Measurements from ENCODE around the gene NDEL1. TPM values are rescaled to one million over a fixed set of nuclear protein-coding genes. Genes with fewer than 3 reads are reported as not detected.

NDEL1 gene
- total and polyA plus RNA-seq, 9 of the 15 experiments (the other 6 are each of a cell fraction or from before 2014, with no cell fraction given): 0.86 to 30.5 (median 22.7) TPM

DNA sequence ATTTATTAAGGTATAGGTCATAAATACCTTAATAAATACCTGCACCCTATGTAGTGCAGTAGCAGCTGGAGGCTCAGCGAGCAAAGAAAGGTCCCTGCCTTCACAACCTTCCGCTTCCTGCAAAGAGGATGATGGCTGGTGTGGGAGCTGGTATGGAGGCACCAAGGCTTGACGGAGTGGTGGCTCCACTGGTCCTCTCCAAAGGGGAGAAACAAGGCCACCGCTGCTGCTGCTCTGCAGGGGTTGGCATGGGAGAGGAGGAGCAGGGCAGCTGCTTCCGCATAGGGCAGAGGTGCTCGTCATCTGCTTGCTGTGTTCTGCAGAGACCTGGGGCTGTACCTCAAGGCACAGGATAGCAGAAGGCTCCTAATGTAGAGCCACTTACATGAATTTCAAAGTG is 52.8 kb downstream of the NDEL1 start:
- CTCF ChIA-PET (ENCODE audit: low intra/inter-chr PET ratio): no interaction called here
- no peak for ATAC-seq
- no peak overlapping the region for H3K27ac ChIP-seq (ENCODE audit: extremely low read depth, low read depth, low read length)
- 98% methylated on average over 5 of the region's 6 CpGs for WGBS (ENCODE audit: insufficient coverage, low coverage, missing lambda C conversion rate)
- no peak overlapping the region for H2AFZ ChIP-seq (ENCODE audit: low read depth, low read length)
- no peak overlapping the region for H3K9ac ChIP-seq (ENCODE audit: insufficient read depth in 1 of 2, low read depth in 2 of 2, low read length in 2 of 2)
- no TSS peak for BruUV-seq (replicated peaks)
- no peaks in the 10 kb centered on the region for H4K20me1 ChIP-seq (replicated peaks; ENCODE audit: control insufficient read depth, insufficient read depth, low read length)
- no peak for DNase-seq (ENCODE audit: extremely low read depth in 1 of 4, low spot score in 3 of 4)
- H3K9me3 ChIP-seq (replicated peaks; ENCODE audit: control insufficient read depth, insufficient read depth, low read depth, low read length): peaks cover 9% of the 10 kb centered on the region
- TF ChIP-seq ZFP36 (IDR thresholded peaks at IDR 0.05; ENCODE audit: low read depth, low read length, partially characterized antibody) (no peak), NR3C1 (CRISPR knock-in tag; IDR thresholded peaks at IDR 0.05) (no peak), NR2F6 (CRISPR knock-in tag; IDR thresholded peaks at IDR 0.05) (no peak), YY1 (IDR thresholded peaks at IDR 0.05; ENCODE audit: borderline replicate concordance in 1 of 3, control insufficient read depth in 1 of 3, extremely low read depth in 1 of 3, insufficient read depth in 3 of 3, insufficient read length in 1 of 3, insufficient replicate concordance in 2 of 3, low read depth in 1 of 3, low read length in 2 of 3) (no peak), ZNF232 (CRISPR knock-in tag; IDR thresholded peaks at IDR 0.05) (no peak), ZNF3 (CRISPR knock-in tag; IDR thresholded peaks at IDR 0.05) (no peak), HOMEZ (CRISPR knock-in tag; IDR thresholded peaks at IDR 0.05) (no peak), ETV6 (IDR thresholded peaks at IDR 0.05; ENCODE audit: borderline replicate concordance in 1 of 2, low read depth in 2 of 2, low read length in 1 of 2) (no peak), ETV6 (CRISPR knock-in tag; IDR thresholded peaks at IDR 0.05; ENCODE audit: borderline replicate concordance) (no peak), HDAC8 (tag; IDR thresholded peaks at IDR 0.05) (no peak), KDM4B (IDR thresholded peaks at IDR 0.05; ENCODE audit: borderline replicate concordance in 2 of 2, low read depth in 1 of 2) (no peak)
- intact Hi-C loops (cut with micrococcal nuclease) (no loop called here), in situ Hi-C loops (cut with MboI) (no loop called here)
- H3K4me3 ChIP-seq: no peak overlapping the region
- POLR2A ChIA-PET: interaction anchor here (0.8 to 1.5 kb wide), 2 partner anchors 14 to 21 kb away, joined by 3 to 4 read pairs; no protein-coding TSS in a partner anchor
- H3K79me2 ChIP-seq (ENCODE audit: control insufficient read depth, insufficient read depth, low read length): no peaks in the 10 kb centered on the region
- no peaks in the 10 kb centered on the region; a peak in 1 of 5 replicates for H3K4me1 ChIP-seq (replicated peaks in 1 of 2; ENCODE audit: control insufficient read depth in 2 of 2, insufficient read depth in 2 of 2, low read length in 2 of 2)
- FAIRE-seq: no peak
- H3K27me3 ChIP-seq (ENCODE audit: control insufficient read depth in 2 of 2, insufficient read depth in 2 of 2, low read length in 2 of 2): no peaks in the 10 kb centered on the region
- H3K36me3 ChIP-seq (ENCODE audit: control insufficient read depth, insufficient read depth, low read length): peaks cover 91% of the 10 kb centered on the region
- H3K9me1 ChIP-seq (ENCODE audit: control insufficient read depth, insufficient read depth, low read length): no peaks in the 10 kb centered on the region
- no peak overlapping the region for H3K4me2 ChIP-seq (ENCODE audit: insufficient read depth, low read length)

All from K562 (cell line).